Choroid plexus epithelial cell (primary cell): Measurements from ENCODE around the gene CCSER1.
A peak's percentile ranks its signal among the peaks of the same experiment; 100 is the strongest.
"Not testable (repeated sequence)": the region's sequence is repeated elsewhere in the genome, so short reads cannot be mapped to it uniquely, and the experiment has no call there.

Experiments
- DNase-seq: peaks from one replicate; pipeline ENCODE4 v3.0.0-alpha.2; 2010; ENCODE audit warnings: low read depth
- H3K4me3 ChIP-seq: 2 replicates; pipeline ENCODE4 v1.5.1; 2011; ENCODE audit warnings: low read depth, mild to moderate bottlenecking, control low read depth, low read length, moderate library complexity
- TF ChIP-seq, protein P1 (sequence below): conservative IDR thresholded peaks from 2 replicates; pipeline ENCODE4 v1.5.1; 2011; ENCODE audit warnings: low read depth, mild to moderate bottlenecking, control low read depth, inconsistent platforms, low read length, moderate library complexity

The CCSER1 gene

GRCh38 chr4:91065117-91065516 lies 937.9 kb downstream of the CCSER1 start:
- TF ChIP-seq, protein P1, sequence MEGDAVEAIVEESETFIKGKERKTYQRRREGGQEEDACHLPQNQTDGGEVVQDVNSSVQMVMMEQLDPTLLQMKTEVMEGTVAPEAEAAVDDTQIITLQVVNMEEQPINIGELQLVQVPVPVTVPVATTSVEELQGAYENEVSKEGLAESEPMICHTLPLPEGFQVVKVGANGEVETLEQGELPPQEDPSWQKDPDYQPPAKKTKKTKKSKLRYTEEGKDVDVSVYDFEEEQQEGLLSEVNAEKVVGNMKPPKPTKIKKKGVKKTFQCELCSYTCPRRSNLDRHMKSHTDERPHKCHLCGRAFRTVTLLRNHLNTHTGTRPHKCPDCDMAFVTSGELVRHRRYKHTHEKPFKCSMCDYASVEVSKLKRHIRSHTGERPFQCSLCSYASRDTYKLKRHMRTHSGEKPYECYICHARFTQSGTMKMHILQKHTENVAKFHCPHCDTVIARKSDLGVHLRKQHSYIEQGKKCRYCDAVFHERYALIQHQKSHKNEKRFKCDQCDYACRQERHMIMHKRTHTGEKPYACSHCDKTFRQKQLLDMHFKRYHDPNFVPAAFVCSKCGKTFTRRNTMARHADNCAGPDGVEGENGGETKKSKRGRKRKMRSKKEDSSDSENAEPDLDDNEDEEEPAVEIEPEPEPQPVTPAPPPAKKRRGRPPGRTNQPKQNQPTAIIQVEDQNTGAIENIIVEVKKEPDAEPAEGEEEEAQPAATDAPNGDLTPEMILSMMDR = no peak
- no peak for DNase-seq
- H3K4me3 ChIP-seq = no peak overlapping the region

DNA sequence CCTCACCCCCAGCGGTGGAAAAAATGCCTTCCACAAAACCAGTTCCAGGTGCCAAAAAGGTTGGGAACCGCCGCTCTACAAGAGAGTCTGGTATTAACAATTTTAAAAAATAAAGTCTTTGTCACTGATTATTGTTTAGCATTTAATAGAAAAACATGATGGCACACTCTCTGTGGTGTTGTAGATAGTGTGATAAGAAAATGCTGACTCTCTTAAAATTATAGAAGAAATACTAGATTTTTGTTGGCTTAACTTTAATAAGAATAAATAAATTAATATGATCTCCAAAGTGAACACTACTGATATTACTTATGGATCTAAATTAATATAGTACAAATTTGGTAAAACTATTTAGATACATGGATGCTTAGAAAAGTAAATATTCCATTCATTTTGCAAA lies 943.5 kb downstream of the CCSER1 start:
- DNase-seq = no peak
- H3K4me3 ChIP-seq = no peak overlapping the region
- TF ChIP-seq, protein P1 = no peak

DNA sequence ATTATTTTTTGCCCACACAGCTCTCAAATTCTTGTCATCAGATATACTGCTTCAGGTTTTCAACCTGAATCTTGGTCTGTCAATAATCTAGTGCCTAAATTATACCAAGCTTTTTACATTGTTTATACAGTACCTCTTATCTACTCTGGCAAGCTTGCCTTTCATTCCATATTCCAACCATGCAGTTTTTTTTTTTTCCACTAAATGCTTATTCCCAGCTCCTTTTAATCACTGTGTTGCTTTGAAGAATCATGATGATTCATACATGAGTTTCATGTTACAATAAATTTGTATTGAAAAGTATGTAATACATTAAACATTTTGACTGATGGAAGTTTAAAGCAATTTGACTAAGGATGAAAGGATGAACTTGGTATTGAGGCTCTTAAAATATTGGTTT lies 949.0 kb downstream of the CCSER1 start:
- TF ChIP-seq, protein P1 = no peak
- no peak for DNase-seq
- no peak overlapping the region for H3K4me3 ChIP-seq

DNA sequence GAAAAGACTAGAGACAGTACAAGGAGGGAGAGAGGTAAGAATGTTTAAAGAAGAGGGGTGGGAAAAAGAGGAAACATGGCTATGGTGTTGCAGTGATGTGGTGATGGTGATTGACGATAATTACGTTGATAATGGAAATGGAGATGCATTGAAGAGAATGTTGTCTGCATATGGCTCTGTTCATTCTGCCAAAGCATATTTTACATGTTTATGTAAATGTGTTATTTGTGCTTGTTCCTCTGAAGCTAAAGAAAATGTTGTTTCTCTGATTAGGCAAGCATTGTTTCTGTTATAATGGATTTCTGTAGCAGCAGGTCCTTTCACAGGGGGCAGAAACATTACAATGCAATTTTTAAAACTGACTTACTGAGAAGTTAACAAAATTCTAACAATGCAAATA lies 958.8 kb downstream of the CCSER1 start:
- no peak for DNase-seq
- H3K4me3 ChIP-seq = no peak overlapping the region
- TF ChIP-seq, protein P1 = no peak

DNA sequence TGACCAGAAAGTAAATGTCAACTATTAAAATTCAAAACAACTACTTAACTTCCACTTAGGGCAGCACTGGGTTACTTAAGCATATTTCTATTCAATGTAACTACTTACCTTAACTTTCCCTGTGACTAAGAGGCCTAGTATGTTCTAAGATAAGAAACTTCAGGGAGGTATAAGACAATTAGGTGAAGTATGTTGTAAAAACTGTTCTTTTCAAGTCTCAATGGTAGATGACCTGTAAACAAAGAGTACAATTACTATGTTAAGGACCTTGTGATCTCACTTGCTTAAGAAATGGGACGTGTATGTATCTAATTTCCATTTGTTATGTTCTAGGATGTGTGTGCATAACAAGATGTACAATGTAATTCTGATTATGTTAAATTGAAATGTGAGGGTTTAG lies 960.5 kb downstream of the CCSER1 start:
- TF ChIP-seq, protein P1 = no peak
- DNase-seq = peak; percentile 1

DNA sequence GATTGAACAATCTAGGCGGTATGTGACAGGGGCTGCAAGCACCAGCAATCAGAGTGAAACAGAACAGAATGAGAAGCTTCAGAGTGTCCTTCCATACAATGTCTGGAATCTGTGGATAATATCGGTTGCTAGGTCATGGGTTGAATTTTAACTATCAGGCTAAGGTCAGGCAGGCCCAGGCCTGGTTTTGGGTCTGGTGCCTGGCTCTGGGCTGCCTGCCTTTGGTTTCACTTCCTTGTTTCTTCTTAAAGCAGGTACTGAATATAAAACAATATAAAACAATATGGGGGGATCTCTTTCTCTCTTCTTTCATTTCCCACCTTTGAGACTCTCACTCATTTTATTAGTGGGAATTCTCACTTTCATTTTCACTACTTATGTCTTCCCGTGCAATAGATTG lies 962.0 kb downstream of the CCSER1 start:
- no peak overlapping the region for H3K4me3 ChIP-seq
- TF ChIP-seq, protein P1 = no peak
- no peak for DNase-seq

More for the DNA sequence above, 960.5 kb downstream of the CCSER1 start:
- no peak overlapping the region for H3K4me3 ChIP-seq

GRCh38 chr4:91092398-91092980 lies 965.3 kb downstream of the CCSER1 start:
- TF ChIP-seq, protein P1 = no peak
- peak; percentile 10 for DNase-seq
- H3K4me3 ChIP-seq = no peak overlapping the region

GRCh38 chr4:91094220-91094619 lies 967.0 kb downstream of the CCSER1 start:
- not testable (repeated sequence) for DNase-seq, H3K4me3 ChIP-seq
